ENCODE results near the gene SCG3.

SCG3 gene

GRCh38 chr15:51721199-51721960, 40.1 kb downstream of the SCG3 start:
- peaks cover 29% of the 10 kb centered on the region for H3K36me3 ChIP-seq (replicated peaks; ENCODE audit: low read depth, low read length)
- TF ChIP-seq EZH2phosphoT487 (IDR thresholded peaks at IDR 0.05; ENCODE audit: low read depth) = no peak
- TF ChIP-seq, protein P1, sequence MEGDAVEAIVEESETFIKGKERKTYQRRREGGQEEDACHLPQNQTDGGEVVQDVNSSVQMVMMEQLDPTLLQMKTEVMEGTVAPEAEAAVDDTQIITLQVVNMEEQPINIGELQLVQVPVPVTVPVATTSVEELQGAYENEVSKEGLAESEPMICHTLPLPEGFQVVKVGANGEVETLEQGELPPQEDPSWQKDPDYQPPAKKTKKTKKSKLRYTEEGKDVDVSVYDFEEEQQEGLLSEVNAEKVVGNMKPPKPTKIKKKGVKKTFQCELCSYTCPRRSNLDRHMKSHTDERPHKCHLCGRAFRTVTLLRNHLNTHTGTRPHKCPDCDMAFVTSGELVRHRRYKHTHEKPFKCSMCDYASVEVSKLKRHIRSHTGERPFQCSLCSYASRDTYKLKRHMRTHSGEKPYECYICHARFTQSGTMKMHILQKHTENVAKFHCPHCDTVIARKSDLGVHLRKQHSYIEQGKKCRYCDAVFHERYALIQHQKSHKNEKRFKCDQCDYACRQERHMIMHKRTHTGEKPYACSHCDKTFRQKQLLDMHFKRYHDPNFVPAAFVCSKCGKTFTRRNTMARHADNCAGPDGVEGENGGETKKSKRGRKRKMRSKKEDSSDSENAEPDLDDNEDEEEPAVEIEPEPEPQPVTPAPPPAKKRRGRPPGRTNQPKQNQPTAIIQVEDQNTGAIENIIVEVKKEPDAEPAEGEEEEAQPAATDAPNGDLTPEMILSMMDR (IDR thresholded peaks at IDR 0.05; ENCODE audit: low read depth, low read length) = no peak
- H3K9ac ChIP-seq (ENCODE audit: low read length) = no peak overlapping the region
- no peak overlapping the region for H2AFZ ChIP-seq (ENCODE audit: low read depth, low read length)
- H4K20me1 ChIP-seq (ENCODE audit: insufficient read depth, low read length) = peaks cover 8% of the 10 kb centered on the region
- no peak overlapping the region for H3K27ac ChIP-seq (ENCODE audit: low read length)
- no peaks in the 10 kb centered on the region for H3K9me3 ChIP-seq (ENCODE audit: insufficient read depth, low read length)
- H3K4me2 ChIP-seq (ENCODE audit: low read length) = no peak overlapping the region
- no peak overlapping the region for H3K4me3 ChIP-seq (ENCODE audit: low read length)
- H3K79me2 ChIP-seq (ENCODE audit: low read length) = peaks cover 11% of the 10 kb centered on the region
- H3K4me1 ChIP-seq (ENCODE audit: low read length) = peaks cover 8% of the 10 kb centered on the region
- no peaks in the 10 kb centered on the region for H3K27me3 ChIP-seq (ENCODE audit: low read depth, low read length)

GRCh38 chr15:51724199-51724598, 42.9 kb downstream of the SCG3 start:
- Histone ChIP-seq H3K4me1 (ENCODE audit: low read length) (peaks cover 30% of the 10 kb centered on the region), H4K20me1 (ENCODE audit: insufficient read depth, low read length) (peaks cover 29% of the 10 kb centered on the region), H3K4me3 (ENCODE audit: low read length) (no peak overlapping the region), H3K9ac (ENCODE audit: low read length) (no peak overlapping the region), H3K27me3 (ENCODE audit: low read depth, low read length) (no peaks in the 10 kb centered on the region), H2AFZ (ENCODE audit: low read depth, low read length) (no peak overlapping the region), H3K36me3 (replicated peaks; ENCODE audit: low read depth, low read length) (peaks cover 34% of the 10 kb centered on the region), H3K4me2 (ENCODE audit: low read length) (no peak overlapping the region), H3K27ac (ENCODE audit: low read length) (no peak overlapping the region), H3K9me3 (ENCODE audit: insufficient read depth, low read length) (no peaks in the 10 kb centered on the region), H3K79me2 (ENCODE audit: low read length) (peaks cover 39% of the 10 kb centered on the region)
- TF ChIP-seq, protein P1 (IDR thresholded peaks at IDR 0.05; ENCODE audit: low read depth, low read length) = no peak
- TF ChIP-seq EZH2phosphoT487 (IDR thresholded peaks at IDR 0.05; ENCODE audit: low read depth) = no peak

GRCh38 chr15:51724673-51725072, 43.4 kb downstream of the SCG3 start:
- Histone ChIP-seq H3K9ac (ENCODE audit: low read length) (no peak overlapping the region), H3K4me2 (ENCODE audit: low read length) (no peak overlapping the region), H4K20me1 (ENCODE audit: insufficient read depth, low read length) (peaks cover 31% of the 10 kb centered on the region), H3K27ac (ENCODE audit: low read length) (no peak overlapping the region), H3K79me2 (ENCODE audit: low read length) (peaks cover 43% of the 10 kb centered on the region), H3K27me3 (ENCODE audit: low read depth, low read length) (no peaks in the 10 kb centered on the region), H3K4me1 (ENCODE audit: low read length) (peaks cover 31% of the 10 kb centered on the region), H3K9me3 (ENCODE audit: insufficient read depth, low read length) (no peaks in the 10 kb centered on the region), H2AFZ (ENCODE audit: low read depth, low read length) (no peak overlapping the region), H3K36me3 (replicated peaks; ENCODE audit: low read depth, low read length) (peaks cover 36% of the 10 kb centered on the region), H3K4me3 (ENCODE audit: low read length) (no peak overlapping the region)
- TF ChIP-seq, protein P1 (IDR thresholded peaks at IDR 0.05; ENCODE audit: low read depth, low read length) = no peak
- no peak for TF ChIP-seq EZH2phosphoT487 (IDR thresholded peaks at IDR 0.05; ENCODE audit: low read depth)

DNA sequence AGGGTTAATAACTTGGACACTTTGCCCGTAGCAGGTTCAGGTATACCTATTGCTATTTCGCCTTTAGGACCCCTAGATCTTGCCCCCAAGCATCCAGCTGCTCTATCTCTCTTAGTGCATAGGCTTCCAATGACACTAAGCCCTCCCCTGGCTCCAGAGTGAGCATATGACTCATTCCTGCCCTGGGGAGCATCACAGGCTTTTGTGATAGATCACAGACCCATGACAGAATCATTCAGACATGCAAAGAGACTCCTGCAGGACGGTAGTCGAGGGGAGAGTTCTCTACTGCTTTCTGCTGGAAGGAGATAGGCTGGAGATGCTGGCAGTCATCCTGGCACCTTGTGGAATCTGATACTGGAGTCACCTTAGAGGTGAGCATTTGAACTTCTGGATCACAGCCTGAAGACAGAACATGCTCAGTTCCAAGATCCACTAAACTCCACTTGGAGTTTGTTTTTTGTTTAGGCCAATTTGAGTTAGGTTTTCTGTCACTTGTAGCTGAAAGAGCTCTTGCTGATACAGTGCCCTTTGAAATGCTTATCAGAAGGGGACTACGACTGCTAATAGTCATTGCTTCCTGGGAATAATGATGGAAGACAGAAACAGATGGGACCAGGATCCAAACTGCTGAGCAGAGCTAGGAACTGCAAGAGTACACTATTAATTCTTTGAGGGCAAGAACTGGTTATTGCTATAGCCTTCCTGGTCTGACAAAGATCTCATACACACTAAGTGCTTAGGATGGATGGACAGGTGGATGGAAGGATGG, 45.2 kb downstream of the SCG3 start:
- H3K9me3 ChIP-seq (ENCODE audit: insufficient read depth, low read length) = no peaks in the 10 kb centered on the region
- peaks cover 62% of the 10 kb centered on the region for H3K79me2 ChIP-seq (ENCODE audit: low read length)
- H4K20me1 ChIP-seq (ENCODE audit: insufficient read depth, low read length) = peaks cover 40% of the 10 kb centered on the region
- H3K4me3 ChIP-seq (ENCODE audit: low read length) = no peak overlapping the region
- H3K4me1 ChIP-seq (ENCODE audit: low read length) = peaks cover 50% of the 10 kb centered on the region
- H2AFZ ChIP-seq (ENCODE audit: low read depth, low read length) = no peak overlapping the region
- H3K4me2 ChIP-seq (ENCODE audit: low read length) = peak overlapping the region; percentile 20
- peaks cover 41% of the 10 kb centered on the region for H3K36me3 ChIP-seq (replicated peaks; ENCODE audit: low read depth, low read length)
- H3K27me3 ChIP-seq (ENCODE audit: low read depth, low read length) = no peaks in the 10 kb centered on the region
- TF ChIP-seq, protein P1 (IDR thresholded peaks at IDR 0.05; ENCODE audit: low read depth, low read length) = no peak
- TF ChIP-seq EZH2phosphoT487 (IDR thresholded peaks at IDR 0.05; ENCODE audit: low read depth) = no peak
- no peak overlapping the region for H3K27ac ChIP-seq (ENCODE audit: low read length)
- no peak overlapping the region for H3K9ac ChIP-seq (ENCODE audit: low read length)

Measured in OCI-LY3 (cell line).